HCT116 (cell line): Measurements from ENCODE around the gene DIP2C. TPM values are rescaled to one million over a fixed set of nuclear protein-coding genes. Genes with fewer than 3 reads are reported as not detected.

ENCODE experiments used
- ATAC-seq: fragments of 200-7000 bp; cut with Tn5 transposase; 2 replicates; pipeline ENCODE4 v1.9.1; 2020; ENCODE audit warnings: mild to moderate bottlenecking, moderate library complexity
- BruUV-seq: library from RNA; stranded (reverse); fragments of 400-500 nt; replicated peaks from 2 replicates; lab custom pipeline; 2021; lab: Mats Ljungman, UMichigan
- CTCF ChIA-PET: fragments of 300-600 bp; sonication (Branson Sonifier 250); formaldehyde crosslinking; loops from one replicate; lab custom pipeline; 2021; ENCODE audit warnings: antibody characterized with exemption; lab: Charles Lee
- POLR2A ChIA-PET: fragments of 300-600, 350-600 bp; sonication (Branson Sonifier 250); formaldehyde crosslinking; loops from one replicate; lab custom pipeline; 2021; ENCODE audit warnings: antibody characterized with exemption; lab: Charles Lee
- RAD21 ChIA-PET, 2 experiments: fragments of 300-600 bp; sonication (Branson Sonifier 250); formaldehyde crosslinking; loops; one replicate each; lab custom pipeline; 2023; ENCODE audit warnings: low total read pairs in 2 of 2; ENCODE audit not compliant: uncharacterized antibody in 2 of 2, unreplicated experiment in 2 of 2, low non-redundant PET in 1 of 2; lab: Charles Lee
- DNase-seq: peaks from one replicate; pipeline ENCODE4 v3.0.0-alpha.2; 2010; ENCODE audit warnings: low read depth, low spot score
- H2AFZ ChIP-seq: fragments of 200-600 bp; shearing (Covaris generic), sonication (generic); 2 replicates; pipeline ENCODE4 v1.6.1; 2017; ENCODE audit warnings: low read depth, mixed run types, mixed read lengths, antibody characterized with exemption, low read length; ENCODE audit not compliant: poor library complexity, severe bottlenecking
- H3K27ac ChIP-seq: 2 replicates; pipeline ENCODE4 v1.5.1; 2012; ENCODE audit warnings: low read depth, low read length
- H3K27me3 ChIP-seq: fragments of 200-600 bp; sonication (generic); 2 replicates; pipeline ENCODE4 v1.6.1; 2016; ENCODE audit warnings: mixed run types, low read length, mixed read lengths; ENCODE audit not compliant: insufficient read depth
- H3K36me3 ChIP-seq, 2 experiments: fragments of 200-500 bp in 1 of 2; fragments of 200-600 bp in 1 of 2; sonication (Bioruptor generic) in 1 of 2; sonication (generic) in 1 of 2; 2 replicates each; pipeline versions ENCODE4 v1.5.1 to v1.6.1; 2014 to 2016; ENCODE audit warnings: low read length in 2 of 2, inconsistent platforms in 1 of 2, mixed read lengths in 1 of 2, mixed run types in 1 of 2; ENCODE audit not compliant: insufficient read depth in 2 of 2, control insufficient read depth in 1 of 2
- H3K4me1 ChIP-seq, 2 experiments: fragments of 200-600 bp in 1 of 2; sonication (generic) in 1 of 2; 2 replicates each; pipeline versions ENCODE4 v1.5.1 to v1.6.1; 2012 to 2017; ENCODE audit warnings: low read length in 2 of 2, inconsistent platforms in 1 of 2, mild to moderate bottlenecking in 1 of 2, mixed read lengths in 1 of 2, mixed run types in 1 of 2, moderate library complexity in 1 of 2; ENCODE audit not compliant: insufficient read depth in 2 of 2, control insufficient read depth in 1 of 2
- H3K4me2 ChIP-seq: fragments of 200-600 bp; sonication (generic); 2 replicates; pipeline ENCODE4 v1.6.1; 2017; ENCODE audit warnings: mixed run types, low read length, mixed read lengths
- H3K4me3 ChIP-seq, 2 experiments: fragments of 200-600 bp in 1 of 2; sonication (generic) in 1 of 2; replicated peaks in 1 of 2; 2 replicates each; pipeline ENCODE4 v1.5.1; 2011 to 2016; ENCODE audit warnings: low read length in 2 of 2, control low read depth in 1 of 2, low read depth in 1 of 2, mild to moderate bottlenecking in 1 of 2, mixed read lengths in 1 of 2, mixed run types in 1 of 2
- H3K79me2 ChIP-seq: fragments of 200-600 bp; sonication (generic); 2 replicates; pipeline ENCODE4 v1.6.1; 2017; ENCODE audit warnings: mild to moderate bottlenecking, mixed run types, low read length, moderate library complexity, mixed read lengths; ENCODE audit not compliant: insufficient read depth
- H3K9ac ChIP-seq: fragments of 200-600 bp; sonication (generic); 2 replicates; pipeline ENCODE4 v1.6.1; 2016; ENCODE audit warnings: low read length, mixed read lengths
- H3K9me2 ChIP-seq: fragments of 200-600 bp; sonication (generic), shearing (Covaris generic); 2 replicates; pipeline ENCODE4 v1.6.1; 2017; ENCODE audit warnings: mixed run types, mild to moderate bottlenecking, moderate library complexity; ENCODE audit not compliant: insufficient read depth
- H3K9me3 ChIP-seq, 2 experiments: fragments of 200-500 bp in 1 of 2; fragments of 200-600 bp in 1 of 2; sonication (Bioruptor generic) in 1 of 2; sonication (generic) in 1 of 2; 2 replicates each; pipeline ENCODE4 v1.6.1; 2014 to 2017; ENCODE audit warnings: low read length in 2 of 2, mixed read lengths in 2 of 2, inconsistent platforms in 1 of 2, low read depth in 1 of 2, mild to moderate bottlenecking in 1 of 2, mixed run types in 1 of 2, moderate library complexity in 1 of 2; ENCODE audit not compliant: control insufficient read depth in 1 of 2, insufficient read depth in 1 of 2
- H4K20me1 ChIP-seq: fragments of 200-600 bp; sonication (generic), shearing (Covaris generic); 2 replicates; pipeline ENCODE4 v1.6.1; 2017; ENCODE audit warnings: mixed run types, mild to moderate bottlenecking, moderate library complexity; ENCODE audit not compliant: insufficient read depth
- CBX3 ChIP-seq: IDR thresholded peaks from 2 replicates; pipeline ENCODE4 v1.6.1; 2012; ENCODE audit warnings: low read depth
- CEBPB ChIP-seq: IDR thresholded peaks from 2 replicates; pipeline ENCODE4 v1.6.1; 2012; ENCODE audit warnings: low read depth
- ELF1 ChIP-seq: IDR thresholded peaks from 2 replicates; pipeline ENCODE4 v1.6.1; 2012; ENCODE audit warnings: low read depth, borderline replicate concordance
- EZH2 ChIP-seq: fragments of 200-600 bp; sonication (generic); IDR thresholded peaks from 2 replicates; pipeline ENCODE4 v1.6.1; 2017; ENCODE audit warnings: antibody characterized with exemption, mixed run types
- EZH2phosphoT487 ChIP-seq: fragments of 200-600 bp; IDR thresholded peaks from 2 replicates; pipeline ENCODE4 v1.6.1; 2018; ENCODE audit warnings: antibody characterized with exemption, borderline replicate concordance
- FOSL1 ChIP-seq: IDR thresholded peaks from 2 replicates; pipeline ENCODE4 v1.6.1; 2012; ENCODE audit warnings: low read depth
- JUND ChIP-seq: IDR thresholded peaks from 2 replicates; pipeline ENCODE4 v1.6.1; 2012
- POLR2A ChIP-seq: IDR thresholded peaks from 2 replicates; pipeline ENCODE4 v1.7.0; 2011; ENCODE audit warnings: borderline replicate concordance; ENCODE audit not compliant: insufficient read depth, insufficient read length; ENCODE audit errors: extremely low read depth
- POLR2AphosphoS5 ChIP-seq: IDR thresholded peaks from 2 replicates; pipeline ENCODE4 v1.6.1; 2011; ENCODE audit warnings: mild to moderate bottlenecking, low read depth, low read length, moderate library complexity
- SIN3A ChIP-seq: IDR thresholded peaks from 2 replicates; pipeline ENCODE4 v1.6.1; 2012; ENCODE audit warnings: low read depth
- SP1 ChIP-seq: IDR thresholded peaks from 2 replicates; pipeline ENCODE4 v1.6.1; 2012; ENCODE audit warnings: low read depth
- SRF ChIP-seq: IDR thresholded peaks from 2 replicates; pipeline ENCODE4 v1.6.1; 2012; ENCODE audit warnings: low read depth
- TCF7L2 ChIP-seq: IDR thresholded peaks from 2 replicates; pipeline ENCODE4 v1.7.0; 2011; ENCODE audit warnings: borderline replicate concordance, inconsistent platforms; ENCODE audit not compliant: insufficient read depth, insufficient read length; ENCODE audit errors: extremely low read depth
- ZFX ChIP-seq: fragments of 450-650 bp; IDR thresholded peaks from 2 replicates; pipeline ENCODE4 v1.6.1; 2017
- intact Hi-C: fragments of 100-400 bp; cut with micrococcal nuclease; formaldehyde crosslinking; loops from 2 replicates; pipeline ENCODE4 v1.10.0; 2022
- total RNA-seq: library from RNA; stranded (reverse); gene quantifications from one replicate; pipeline ENCODE4 v1.2.1, GENCODE V29; 2021; ENCODE audit not compliant: unreplicated experiment
- TF ChIP-seq, protein P1 (sequence below), 3 experiments: fragments of 200-600 bp in 1 of 3; sonication (generic) in 1 of 3; IDR thresholded peaks in 2 of 3; conservative IDR thresholded peaks in 1 of 3; 2 replicates each; pipeline ENCODE4 v1.5.1; 2012 to 2017; ENCODE audit warnings: low read depth in 2 of 3, low read length in 2 of 3, antibody characterized with exemption in 1 of 3, borderline replicate concordance in 1 of 3, control low read depth in 1 of 3, mild to moderate bottlenecking in 1 of 3, mixed read lengths in 1 of 3, mixed run types in 1 of 3, moderate library complexity in 1 of 3; ENCODE audit not compliant: insufficient read depth in 1 of 3
- TF ChIP-seq, protein P2 (sequence below): IDR thresholded peaks from 2 replicates; pipeline ENCODE4 v1.6.1; 2012
- TF ChIP-seq, protein P3 (sequence below): IDR thresholded peaks from 2 replicates; pipeline ENCODE4 v1.6.1; 2012
- TF ChIP-seq, protein P4 (sequence below): IDR thresholded peaks from 2 replicates; pipeline ENCODE4 v1.6.1; 2012; ENCODE audit warnings: low read depth

Gene DIP2C
- total RNA-seq, 1 experiment from 2014 or later, result 15.4 TPM

DNA sequence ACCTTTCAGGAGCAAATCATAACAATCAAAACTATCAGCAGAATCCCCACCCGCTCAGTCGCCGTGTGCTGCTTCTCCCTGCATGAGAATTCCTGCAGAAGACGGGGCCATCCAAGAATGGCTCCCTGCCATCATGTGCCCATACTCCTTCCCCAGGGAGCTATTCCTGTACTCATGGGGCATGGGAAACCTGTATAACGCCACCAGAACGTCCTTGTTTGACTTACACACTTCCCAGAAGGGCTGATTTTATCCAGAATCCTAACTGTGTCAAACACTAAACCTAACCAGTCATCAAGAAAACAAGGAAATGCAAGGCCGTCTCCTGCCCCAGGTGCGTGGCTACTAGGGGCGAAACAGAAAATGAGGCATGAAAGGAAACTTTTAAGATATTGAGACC, 16.0 kb downstream of the DIP2C start:
- Histone ChIP-seq H3K9ac (no peak overlapping the region), H3K9me2 (no peaks in the 10 kb centered on the region), H3K36me3 (no peaks in the 10 kb centered on the region), H2AFZ (no peak overlapping the region), H3K4me3 (no peak overlapping the region), H3K4me1 (no peaks in the 10 kb centered on the region), H3K27me3 (no peaks in the 10 kb centered on the region), H3K9me3 (peaks cover 0 to 6% of the 10 kb centered on the region in 2 experiments; a peak in 1 of 4 replicates), H3K4me2 (no peak overlapping the region), H4K20me1 (no peaks in the 10 kb centered on the region), H3K79me2 (peaks cover 26% of the 10 kb centered on the region), H3K27ac (no peak overlapping the region)
- no TSS peak for BruUV-seq
- CTCF ChIA-PET, result no interaction called here
- TF ChIP-seq, protein P1, sequence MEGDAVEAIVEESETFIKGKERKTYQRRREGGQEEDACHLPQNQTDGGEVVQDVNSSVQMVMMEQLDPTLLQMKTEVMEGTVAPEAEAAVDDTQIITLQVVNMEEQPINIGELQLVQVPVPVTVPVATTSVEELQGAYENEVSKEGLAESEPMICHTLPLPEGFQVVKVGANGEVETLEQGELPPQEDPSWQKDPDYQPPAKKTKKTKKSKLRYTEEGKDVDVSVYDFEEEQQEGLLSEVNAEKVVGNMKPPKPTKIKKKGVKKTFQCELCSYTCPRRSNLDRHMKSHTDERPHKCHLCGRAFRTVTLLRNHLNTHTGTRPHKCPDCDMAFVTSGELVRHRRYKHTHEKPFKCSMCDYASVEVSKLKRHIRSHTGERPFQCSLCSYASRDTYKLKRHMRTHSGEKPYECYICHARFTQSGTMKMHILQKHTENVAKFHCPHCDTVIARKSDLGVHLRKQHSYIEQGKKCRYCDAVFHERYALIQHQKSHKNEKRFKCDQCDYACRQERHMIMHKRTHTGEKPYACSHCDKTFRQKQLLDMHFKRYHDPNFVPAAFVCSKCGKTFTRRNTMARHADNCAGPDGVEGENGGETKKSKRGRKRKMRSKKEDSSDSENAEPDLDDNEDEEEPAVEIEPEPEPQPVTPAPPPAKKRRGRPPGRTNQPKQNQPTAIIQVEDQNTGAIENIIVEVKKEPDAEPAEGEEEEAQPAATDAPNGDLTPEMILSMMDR (IDR thresholded peaks at IDR 0.05 in 2 of 3, conservative IDR thresholded peaks at IDR 0.05 in 1 of 3; ENCODE audit: borderline replicate concordance in 1 of 3, insufficient read depth in 1 of 3, low read depth in 2 of 3, low read length in 2 of 3), result no peak
- TF ChIP-seq JUND, result no peak
- TF ChIP-seq CBX3, result no peak
- TF ChIP-seq POLR2A, result no peak
- no peak for TF ChIP-seq CEBPB
- no peak for TF ChIP-seq ELF1
- TF ChIP-seq, protein P2, sequence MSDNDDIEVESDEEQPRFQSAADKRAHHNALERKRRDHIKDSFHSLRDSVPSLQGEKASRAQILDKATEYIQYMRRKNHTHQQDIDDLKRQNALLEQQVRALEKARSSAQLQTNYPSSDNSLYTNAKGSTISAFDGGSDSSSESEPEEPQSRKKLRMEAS, result no peak
- no peak for TF ChIP-seq EZH2phosphoT487
- TF ChIP-seq SRF, result no peak
- TF ChIP-seq POLR2AphosphoS5, result no peak
- no peak for TF ChIP-seq SIN3A
- TF ChIP-seq TCF7L2, result no peak
- TF ChIP-seq, protein P3, sequence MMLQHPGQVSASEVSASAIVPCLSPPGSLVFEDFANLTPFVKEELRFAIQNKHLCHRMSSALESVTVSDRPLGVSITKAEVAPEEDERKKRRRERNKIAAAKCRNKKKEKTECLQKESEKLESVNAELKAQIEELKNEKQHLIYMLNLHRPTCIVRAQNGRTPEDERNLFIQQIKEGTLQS, result no peak
- TF ChIP-seq FOSL1, result no peak
- no peak for TF ChIP-seq EZH2
- TF ChIP-seq SP1, result no peak
- TF ChIP-seq, protein P4, sequence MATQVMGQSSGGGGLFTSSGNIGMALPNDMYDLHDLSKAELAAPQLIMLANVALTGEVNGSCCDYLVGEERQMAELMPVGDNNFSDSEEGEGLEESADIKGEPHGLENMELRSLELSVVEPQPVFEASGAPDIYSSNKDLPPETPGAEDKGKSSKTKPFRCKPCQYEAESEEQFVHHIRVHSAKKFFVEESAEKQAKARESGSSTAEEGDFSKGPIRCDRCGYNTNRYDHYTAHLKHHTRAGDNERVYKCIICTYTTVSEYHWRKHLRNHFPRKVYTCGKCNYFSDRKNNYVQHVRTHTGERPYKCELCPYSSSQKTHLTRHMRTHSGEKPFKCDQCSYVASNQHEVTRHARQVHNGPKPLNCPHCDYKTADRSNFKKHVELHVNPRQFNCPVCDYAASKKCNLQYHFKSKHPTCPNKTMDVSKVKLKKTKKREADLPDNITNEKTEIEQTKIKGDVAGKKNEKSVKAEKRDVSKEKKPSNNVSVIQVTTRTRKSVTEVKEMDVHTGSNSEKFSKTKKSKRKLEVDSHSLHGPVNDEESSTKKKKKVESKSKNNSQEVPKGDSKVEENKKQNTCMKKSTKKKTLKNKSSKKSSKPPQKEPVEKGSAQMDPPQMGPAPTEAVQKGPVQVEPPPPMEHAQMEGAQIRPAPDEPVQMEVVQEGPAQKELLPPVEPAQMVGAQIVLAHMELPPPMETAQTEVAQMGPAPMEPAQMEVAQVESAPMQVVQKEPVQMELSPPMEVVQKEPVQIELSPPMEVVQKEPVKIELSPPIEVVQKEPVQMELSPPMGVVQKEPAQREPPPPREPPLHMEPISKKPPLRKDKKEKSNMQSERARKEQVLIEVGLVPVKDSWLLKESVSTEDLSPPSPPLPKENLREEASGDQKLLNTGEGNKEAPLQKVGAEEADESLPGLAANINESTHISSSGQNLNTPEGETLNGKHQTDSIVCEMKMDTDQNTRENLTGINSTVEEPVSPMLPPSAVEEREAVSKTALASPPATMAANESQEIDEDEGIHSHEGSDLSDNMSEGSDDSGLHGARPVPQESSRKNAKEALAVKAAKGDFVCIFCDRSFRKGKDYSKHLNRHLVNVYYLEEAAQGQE, result no peak
- no peak for TF ChIP-seq ZFX
- no peak for DNase-seq
- no peak for ATAC-seq
- intact Hi-C loops, result no loop called here
- POLR2A ChIA-PET, result no interaction called here
- RAD21 ChIA-PET, result no interaction called here
